WERI-Rb-1 (cell line): Measurements from ENCODE around the gene SRPK3.

Experiments
- DNase-seq: peaks from one replicate; pipeline ENCODE4 v3.0.0-alpha.2; 2020
- H3K27ac ChIP-seq: fragments of 250-450 bp; sonication (Bioruptor Pico); 2 replicates; pipeline ENCODE4 v1.5.1; 2020; ENCODE audit warnings: mild to moderate bottlenecking, moderate library complexity
- H3K27me3 ChIP-seq: fragments of 250-450 bp; sonication (Bioruptor Pico); 2 replicates; pipeline ENCODE4 v1.5.1; 2021; ENCODE audit warnings: mild to moderate bottlenecking, low read depth, moderate library complexity; ENCODE audit not compliant: insufficient read depth, severe bottlenecking
- H3K36me3 ChIP-seq: fragments of 250-450 bp; sonication (Bioruptor Pico); 2 replicates; pipeline ENCODE4 v1.5.1; 2020; ENCODE audit warnings: mild to moderate bottlenecking, moderate library complexity
- H3K4me3 ChIP-seq: 2 replicates; pipeline ENCODE4 v1.5.1; 2011; ENCODE audit warnings: low read depth, mild to moderate bottlenecking, control low read depth, low read length
- H3K9me3 ChIP-seq: fragments of 250-450 bp; sonication (Bioruptor Pico); 2 replicates; pipeline ENCODE4 v1.5.1; 2021; ENCODE audit warnings: mild to moderate bottlenecking, moderate library complexity; ENCODE audit not compliant: severe bottlenecking
- CTCF ChIP-seq: IDR thresholded peaks from 2 replicates; pipeline ENCODE4 v1.5.1; 2011; ENCODE audit warnings: low read depth, mild to moderate bottlenecking, control low read depth, inconsistent platforms, low read length

Gene SRPK3

GRCh38 chrX:153771415-153772315 is 9.2 kb upstream of the SRPK3 start:
- TF ChIP-seq CTCF = peak; percentile 30; the same call in 1 of the 2 replicates
- Histone ChIP-seq H3K27me3 (peaks cover 28% of the 10 kb centered on the region), H3K36me3 (no peaks in the 10 kb centered on the region), H3K4me3 (no peak overlapping the region), H3K27ac (no peak overlapping the region), H3K9me3 (no peaks in the 10 kb centered on the region)
- DNase-seq = peak; percentile 8

GRCh38 chrX:153772316-153773217 is 8.3 kb upstream of the SRPK3 start:
- Histone ChIP-seq H3K9me3 (no peaks in the 10 kb centered on the region), H3K36me3 (no peaks in the 10 kb centered on the region), H3K27me3 (peaks cover 21% of the 10 kb centered on the region), H3K27ac (no peak overlapping the region), H3K4me3 (no peak overlapping the region)
- TF ChIP-seq CTCF = no peak
- DNase-seq = peak; percentile 7

- no peaks in the 10 kb centered on the region for H3K36me3 ChIP-seq
- no peak overlapping the region for H3K4me3 ChIP-seq
- H3K9me3 ChIP-seq = no peaks in the 10 kb centered on the region
- no peak for TF ChIP-seq CTCF
- DNase-seq = no peak
- H3K27ac ChIP-seq = no peak overlapping the region
- peaks cover 25% of the 10 kb centered on the region for H3K27me3 ChIP-seq
Observed at GRCh38 chrX:153773218-153773611, 7.6 kb upstream of the SRPK3 start.

GRCh38 chrX:153773741-153774575 is 6.9 kb upstream of the SRPK3 start:
- TF ChIP-seq CTCF = no peak
- H3K36me3 ChIP-seq = no peaks in the 10 kb centered on the region
- H3K9me3 ChIP-seq = no peaks in the 10 kb centered on the region
- H3K27ac ChIP-seq = no peak overlapping the region
- no peak for DNase-seq
- H3K27me3 ChIP-seq = peaks cover 28% of the 10 kb centered on the region
- H3K4me3 ChIP-seq = no peak overlapping the region

GRCh38 chrX:153774576-153775292 is 6.1 kb upstream of the SRPK3 start:
- Histone ChIP-seq H3K27ac (no peak overlapping the region), H3K36me3 (no peaks in the 10 kb centered on the region), H3K9me3 (no peaks in the 10 kb centered on the region), H3K27me3 (peaks cover 28% of the 10 kb centered on the region), H3K4me3 (no peak overlapping the region)
- TF ChIP-seq CTCF = no peak
- no peak for DNase-seq
